ENCODE data around the gene ID1.
"Not testable (repeated sequence)": the region's sequence is repeated elsewhere in the genome, so short reads cannot be mapped to it uniquely, and the experiment has no call there.

The ID1 gene

DNA sequence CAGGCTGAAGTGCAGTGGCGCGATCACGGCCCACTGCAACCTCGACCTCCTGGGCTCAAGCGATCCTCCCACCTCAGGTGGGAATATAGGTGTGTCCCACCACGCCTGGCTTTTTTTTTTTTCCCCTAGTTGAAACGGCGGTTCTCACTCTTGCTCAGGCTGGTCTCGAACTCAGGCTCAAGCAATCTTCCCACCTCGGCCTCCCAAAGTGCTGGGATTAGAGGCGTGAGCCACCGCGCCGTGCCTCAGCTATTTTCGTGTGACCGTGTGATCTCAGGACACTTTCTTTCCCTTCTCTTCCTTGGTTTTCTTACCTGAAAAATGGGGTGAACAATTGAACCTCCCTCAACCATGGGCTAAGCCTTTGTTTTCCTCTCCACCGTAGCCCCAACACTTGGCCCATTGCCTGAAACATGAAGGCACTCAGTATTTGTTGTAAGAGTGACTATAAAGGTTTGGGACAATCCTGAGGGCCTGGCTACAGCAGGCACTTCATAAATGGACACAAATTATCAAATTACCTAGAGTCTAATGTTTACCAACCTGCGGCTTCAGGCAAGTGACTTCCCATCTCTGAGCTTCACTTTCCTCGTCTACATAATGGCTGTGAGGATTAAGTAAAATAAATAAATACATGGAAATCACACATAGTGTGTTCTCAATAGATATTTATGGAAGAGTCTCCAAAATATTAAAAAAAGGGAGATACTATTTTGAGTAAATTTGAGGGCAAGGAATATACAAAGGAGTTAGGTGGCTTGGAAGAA, 31.4 kb upstream of the ID1 start:
- no peak for DNase-seq (ENCODE audit: low read depth, low spot score)

DNA sequence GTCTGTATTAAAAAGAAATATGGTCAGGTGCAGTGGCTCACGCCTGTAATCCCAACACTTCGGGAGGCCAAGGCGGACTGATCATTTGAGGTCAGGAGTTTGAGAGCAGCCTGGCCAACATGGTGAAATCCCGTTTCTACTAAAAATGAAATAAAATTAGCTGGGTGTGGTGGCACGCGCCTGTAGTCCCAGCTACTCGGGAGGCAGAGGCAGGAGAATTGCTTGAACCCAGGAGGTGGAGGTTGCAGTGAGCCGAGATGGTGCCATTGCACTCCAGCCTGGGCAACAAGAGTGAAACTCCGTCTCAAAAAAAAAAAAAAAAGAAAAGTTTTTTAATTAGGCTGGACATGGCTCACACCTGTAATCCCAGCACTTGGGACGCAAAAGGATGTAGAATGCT, 30.1 kb upstream of the ID1 start:
- not testable (repeated sequence) for DNase-seq (ENCODE audit: low read depth, low spot score)

DNA sequence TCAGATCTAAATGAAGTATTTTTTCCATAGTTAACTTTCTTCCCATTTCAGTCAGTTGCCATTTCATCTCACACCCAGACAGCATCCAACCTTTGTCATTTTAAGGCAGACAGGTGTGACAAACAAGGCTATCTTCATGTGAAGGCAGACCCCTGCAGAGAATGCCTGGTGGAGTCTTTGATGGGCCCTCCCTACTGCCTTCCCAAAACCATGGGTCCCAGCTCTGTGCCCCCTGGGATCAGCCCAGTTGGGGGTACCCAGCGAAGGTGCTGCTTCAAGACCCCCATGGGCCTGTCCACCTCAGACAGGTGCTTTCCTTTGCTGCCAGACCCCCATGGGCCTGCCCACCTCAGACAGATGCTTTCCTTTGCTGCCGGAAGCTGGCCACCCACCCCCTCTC, 28.3 kb upstream of the ID1 start:
- no peak for DNase-seq (ENCODE audit: low read depth, low spot score)

DNA sequence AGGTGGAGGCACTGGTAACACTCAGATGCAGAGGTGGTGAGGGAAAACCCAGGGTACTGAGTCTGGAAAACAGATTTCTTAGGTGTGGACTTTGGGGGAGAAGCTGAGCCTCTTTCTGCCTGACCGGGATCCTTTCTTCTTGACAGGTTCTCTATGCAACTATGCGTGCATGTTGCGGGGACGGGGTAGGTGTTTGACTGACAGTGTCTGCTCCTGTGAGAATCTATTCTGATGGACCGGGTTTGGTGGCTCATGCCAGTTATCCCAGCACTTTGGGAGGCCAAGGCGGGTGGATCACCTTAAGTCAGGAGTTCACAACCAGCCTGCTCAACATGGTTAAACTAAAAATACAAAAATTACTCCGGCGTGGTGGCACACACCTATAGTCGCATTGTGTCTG, 27.9 kb upstream of the ID1 start:
- DNase-seq (ENCODE audit: low read depth, low spot score) = no peak

DNA sequence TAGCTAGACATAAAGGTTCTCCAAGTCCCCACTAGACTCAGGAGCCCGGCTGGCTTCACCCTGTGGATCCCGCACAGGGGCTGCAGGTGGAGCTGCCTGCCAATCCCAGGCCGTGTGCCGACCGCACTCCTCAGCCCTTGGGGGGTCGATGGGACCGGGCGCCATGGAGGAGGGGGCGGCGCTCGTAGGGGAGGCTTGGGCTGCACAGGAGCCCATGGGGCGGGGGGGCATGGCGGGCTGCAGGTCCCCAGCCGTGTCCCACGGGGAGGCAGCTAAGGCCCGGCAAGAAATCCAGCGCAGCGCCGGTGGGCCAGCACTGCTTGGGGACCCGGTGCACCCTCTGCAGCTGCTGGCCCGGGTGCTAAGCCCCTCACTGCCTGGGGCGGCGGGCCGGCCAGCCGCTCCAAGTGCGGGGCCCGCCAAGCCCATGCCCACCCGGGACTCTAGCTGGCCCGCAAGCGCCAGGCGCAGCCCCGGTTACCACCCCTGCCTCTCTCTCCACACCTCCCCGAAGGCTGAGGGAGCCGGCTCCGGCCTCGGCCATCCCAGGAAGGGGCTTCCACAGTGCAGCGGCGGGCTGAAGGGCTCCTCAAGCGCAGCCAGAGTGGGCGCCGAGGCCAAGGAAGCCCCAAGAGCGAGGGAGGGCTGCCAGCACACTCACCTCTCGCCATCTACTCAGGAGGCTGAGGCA, 26.5 kb upstream of the ID1 start:
- DNase-seq (ENCODE audit: low read depth, low spot score) = no peak

DNA sequence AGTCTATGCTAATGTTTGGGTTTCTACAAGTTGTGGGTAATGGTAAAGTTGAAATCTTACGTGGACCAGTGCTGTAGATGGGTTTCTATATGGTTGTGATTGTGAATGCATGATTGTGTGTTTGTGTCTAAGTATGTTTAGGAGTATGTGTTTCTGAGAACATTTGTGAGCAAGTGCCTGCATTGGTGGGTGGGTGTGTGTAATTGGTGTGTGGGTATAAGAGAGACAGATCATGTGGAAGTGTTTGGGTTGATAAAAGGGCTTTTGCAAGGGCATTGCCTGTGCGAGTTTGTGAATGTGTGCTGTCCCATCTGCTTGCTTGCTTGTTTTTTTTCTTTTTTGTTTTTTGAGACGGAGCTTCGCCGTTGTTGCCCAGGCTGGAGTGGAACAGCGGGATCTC, 25.8 kb upstream of the ID1 start:
- no peak for DNase-seq (ENCODE audit: low read depth, low spot score)

DNA sequence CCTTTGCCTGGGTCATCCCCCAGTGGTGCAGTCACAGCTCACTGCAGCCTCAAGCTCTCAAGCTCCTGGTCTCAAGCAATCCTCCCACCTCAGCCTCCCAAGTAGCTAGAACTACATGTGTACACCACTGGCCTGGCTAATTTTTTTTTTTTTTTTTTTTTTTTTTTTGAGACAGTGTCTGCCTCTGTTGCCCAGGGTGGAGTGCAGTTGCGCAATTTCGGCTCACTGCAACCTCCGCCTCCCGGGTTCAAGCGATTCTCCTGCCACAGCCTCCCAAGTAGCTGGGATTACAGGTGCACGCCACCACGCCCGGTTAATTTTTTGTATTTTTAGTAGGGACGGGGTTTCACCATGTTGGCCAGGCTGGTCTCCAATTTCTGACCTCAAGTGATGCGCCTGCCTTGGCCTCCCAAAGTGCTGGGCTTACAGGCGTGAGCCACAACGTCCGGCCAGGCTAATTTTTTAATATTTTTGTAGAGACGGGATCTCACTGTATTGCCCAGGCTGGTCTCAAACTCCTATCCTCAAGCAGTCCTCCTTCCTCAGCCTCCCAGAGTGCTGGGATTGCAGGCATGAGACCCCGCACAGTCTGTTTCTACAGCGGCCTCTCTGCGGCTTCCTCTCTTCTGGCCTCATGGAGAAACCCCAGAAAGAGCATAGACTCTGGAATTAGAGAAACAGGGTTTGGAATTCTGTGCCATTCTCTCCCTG, 25.0 kb upstream of the ID1 start:
- not testable (repeated sequence) for DNase-seq (ENCODE audit: low read depth, low spot score)

DNA sequence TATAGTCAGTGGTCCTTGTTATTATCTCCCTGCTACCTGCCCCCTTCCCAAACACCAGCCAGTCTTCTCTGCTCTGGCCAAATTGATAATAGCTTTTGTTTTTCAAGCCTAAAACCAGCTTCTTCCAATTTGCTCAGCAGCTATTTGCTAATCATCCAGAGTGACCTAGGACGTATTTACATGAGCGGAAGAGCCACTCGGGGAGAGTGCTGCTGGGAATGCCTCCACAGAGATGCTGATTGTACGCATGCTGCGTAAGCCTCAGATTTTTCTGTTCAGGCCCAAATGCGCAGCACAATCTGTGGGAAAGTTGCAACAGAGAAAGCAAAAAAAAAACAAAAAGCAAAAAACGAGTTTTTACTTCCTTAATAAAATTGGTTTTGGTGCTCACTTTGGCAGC, 24.4 kb upstream of the ID1 start:
- no peak for DNase-seq (ENCODE audit: low read depth, low spot score)

DNA sequence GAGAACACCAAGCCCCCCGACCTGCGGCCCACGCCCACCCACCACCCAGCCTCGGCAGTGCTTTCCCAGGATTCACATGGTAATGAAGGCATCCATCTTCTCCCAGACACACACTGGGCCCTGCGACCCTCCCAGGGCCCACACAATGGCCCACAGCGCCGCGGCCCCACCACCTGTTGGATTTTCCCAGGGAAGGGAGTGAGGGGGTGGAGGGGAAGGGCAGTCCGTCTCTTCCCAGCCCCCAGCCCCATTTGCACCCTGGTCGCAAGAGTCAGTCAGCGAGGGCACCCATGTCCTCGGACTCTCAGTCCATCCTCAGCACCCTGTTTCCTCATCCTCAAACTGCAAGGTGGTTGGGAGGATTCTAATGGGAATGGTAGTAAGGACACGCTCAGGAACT, 23.7 kb upstream of the ID1 start:
- no peak for DNase-seq (ENCODE audit: low read depth, low spot score)

DNA sequence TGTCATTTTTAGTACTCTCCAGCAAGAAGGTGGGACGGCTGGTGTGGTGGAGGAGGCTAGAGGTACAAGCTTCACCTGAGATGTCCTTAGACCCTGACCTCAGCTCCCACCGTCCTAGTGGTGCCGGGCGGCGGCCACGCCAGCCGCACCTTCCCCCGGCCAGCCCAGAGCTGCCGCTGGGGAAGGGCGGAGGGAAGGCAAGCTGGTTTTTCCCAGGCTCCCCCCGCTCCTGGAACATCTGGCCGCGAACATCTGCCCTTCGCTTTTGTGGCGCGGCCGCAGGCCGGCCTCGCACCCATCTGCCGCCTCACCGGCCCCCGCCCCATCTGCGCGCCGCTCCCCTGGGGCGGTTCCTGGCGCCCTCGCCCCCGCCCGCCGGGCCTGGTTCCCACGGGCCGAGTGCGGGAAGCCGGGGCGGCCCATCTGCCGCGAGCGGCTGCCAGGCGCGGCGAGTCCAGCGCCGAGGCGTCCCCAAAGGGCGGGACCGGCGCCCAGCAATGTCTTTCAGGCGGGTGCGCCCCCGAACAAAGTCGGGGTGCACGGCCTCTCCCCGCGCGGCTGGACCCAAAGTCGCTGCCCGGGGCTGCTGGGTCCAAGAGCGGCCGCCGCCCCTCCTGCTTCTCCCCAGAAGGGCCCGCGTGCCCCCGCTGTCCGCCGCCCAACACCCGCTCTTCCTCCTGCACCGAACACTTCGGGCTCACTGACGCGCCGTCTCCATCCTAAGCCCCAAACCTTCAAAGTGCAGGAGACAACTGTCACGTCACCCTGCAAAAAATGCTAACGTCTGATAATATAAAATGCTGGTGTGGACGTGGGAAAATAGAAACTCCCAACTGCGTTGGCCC, 17.3 kb upstream of the ID1 start:
- no peak for DNase-seq (ENCODE audit: low read depth, low spot score)

DNA sequence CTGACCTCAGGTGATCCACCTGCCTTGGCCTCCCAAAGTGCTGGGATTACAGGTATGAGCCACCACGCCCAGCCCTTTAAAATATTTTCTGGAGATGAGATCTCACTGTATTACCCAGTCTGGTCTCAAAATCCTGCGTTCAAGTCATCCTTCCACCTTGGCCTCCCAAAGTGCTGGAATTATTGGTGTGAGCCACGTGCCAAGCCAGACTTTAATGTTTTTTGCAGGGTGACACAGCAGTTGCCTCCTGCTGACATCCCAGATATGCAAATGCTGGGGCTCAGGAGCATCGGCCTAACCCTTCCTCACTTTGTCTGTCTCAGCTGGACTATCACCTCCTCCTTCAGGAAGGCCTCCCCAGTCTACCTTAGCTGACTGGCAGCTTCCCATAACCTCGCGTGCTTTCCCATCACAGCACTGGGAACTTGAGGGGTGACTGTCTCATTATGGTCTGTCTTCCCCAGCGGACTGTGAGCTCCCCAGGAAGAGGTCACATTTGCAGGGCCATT, 14.3 kb upstream of the ID1 start:
- no peak for DNase-seq (ENCODE audit: low read depth, low spot score)

DNA sequence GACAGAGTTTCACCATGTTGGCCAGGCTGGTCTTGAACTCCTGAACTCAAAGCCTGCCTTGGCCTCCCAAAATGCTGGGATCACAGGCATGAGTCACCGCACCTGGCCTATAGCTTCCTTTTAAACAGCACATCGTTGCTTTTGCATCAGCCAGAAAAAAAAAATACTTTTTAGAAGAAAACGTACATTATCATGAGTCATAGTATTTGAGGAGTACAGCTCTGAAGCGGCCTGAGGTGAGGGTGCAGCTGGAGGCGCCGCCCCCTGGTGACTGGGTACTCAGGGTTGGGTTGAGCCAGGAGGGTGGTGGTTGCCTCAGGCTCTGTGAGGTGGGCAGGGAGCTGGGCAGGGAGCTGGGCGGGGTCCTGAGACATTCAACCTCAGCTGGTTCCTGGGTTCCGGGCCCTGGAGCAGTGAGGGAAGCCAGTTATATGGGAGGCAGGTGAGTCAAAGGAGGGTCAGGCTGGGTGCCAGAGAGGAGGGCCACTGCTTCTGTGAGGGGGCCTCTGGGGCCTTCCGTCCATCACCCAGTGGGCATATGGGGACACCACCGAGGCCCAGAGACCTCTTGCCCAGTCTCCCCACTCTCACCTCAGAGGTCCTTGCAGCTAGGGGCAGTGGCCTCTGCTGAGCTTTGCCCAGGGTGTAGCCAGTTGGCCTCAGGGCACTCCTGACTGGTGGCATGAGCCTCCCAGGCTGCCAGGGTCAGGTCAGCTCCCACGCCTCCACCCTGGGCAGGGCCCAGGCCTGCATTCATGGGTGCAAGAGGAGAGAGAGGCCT, 11.7 kb upstream of the ID1 start:
- no peak for DNase-seq (ENCODE audit: low read depth, low spot score)

DNA sequence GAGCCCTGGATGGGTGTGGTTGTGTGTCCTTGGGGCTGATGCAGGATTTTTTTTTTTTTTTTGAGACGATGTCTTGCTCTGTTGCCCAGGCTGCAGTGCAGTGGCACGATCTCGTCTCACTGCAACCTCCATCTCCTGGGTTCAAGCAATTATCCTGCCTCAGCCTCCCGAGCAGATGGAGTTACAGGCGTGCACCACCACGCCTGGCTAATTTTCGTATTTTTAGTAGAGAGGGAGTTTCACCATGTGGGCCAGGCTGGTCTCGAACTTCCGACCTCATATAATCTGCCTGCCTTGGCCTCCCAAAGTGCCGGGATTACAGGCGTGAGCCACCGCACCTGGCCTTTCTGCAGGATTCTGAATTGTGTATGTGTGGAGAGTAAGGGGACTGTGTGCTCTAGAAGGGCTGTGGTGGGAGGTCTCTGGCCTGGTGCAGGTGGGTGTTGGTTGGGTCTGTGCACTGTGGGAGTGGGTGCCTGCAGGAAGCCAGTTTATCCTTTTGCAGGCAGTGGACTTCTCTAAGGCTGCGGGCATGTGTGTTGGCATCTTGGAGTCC, 11.0 kb upstream of the ID1 start:
- no peak for DNase-seq (ENCODE audit: low read depth, low spot score)

DNA sequence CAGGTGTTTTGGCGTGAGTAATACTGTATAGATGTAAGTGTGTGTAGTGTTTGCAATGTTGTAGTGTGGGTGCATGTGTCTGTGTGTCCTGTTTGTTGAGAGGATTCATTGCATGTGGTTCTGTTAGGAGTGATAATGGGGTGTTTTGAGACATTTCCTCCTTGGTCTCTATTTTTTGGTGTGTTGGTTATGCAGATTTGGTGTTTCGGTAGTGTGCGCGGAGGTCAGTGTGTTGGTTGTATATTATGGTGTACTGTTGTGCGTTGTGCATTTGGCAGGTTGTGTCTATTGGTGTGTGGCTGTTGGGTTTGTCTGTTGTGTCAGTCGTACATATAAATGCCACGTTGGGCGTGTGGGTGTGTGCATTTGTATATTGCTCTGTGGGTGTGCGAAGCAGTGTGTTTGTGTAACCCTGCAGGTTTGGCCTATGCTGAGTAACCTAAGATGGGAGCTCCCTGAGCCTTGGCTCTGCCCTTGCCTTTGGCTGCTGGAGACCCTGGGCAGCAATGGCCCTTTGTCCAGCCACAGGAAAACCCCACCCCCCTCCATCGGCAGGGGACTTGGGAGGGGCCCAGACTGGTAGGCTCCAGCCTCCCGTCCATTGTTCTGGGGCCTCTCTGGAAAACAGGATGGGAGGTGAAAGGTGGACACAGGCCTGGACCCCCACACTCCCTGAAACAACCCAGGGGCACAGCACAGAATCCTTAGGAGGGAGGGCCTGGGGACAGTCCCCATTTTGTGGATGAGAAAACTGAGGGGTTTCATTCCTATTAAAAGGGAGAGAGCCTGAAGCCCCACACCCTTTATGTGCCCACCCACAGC, 10.3 kb upstream of the ID1 start:
- DNase-seq (ENCODE audit: low read depth, low spot score) = no peak

DNA sequence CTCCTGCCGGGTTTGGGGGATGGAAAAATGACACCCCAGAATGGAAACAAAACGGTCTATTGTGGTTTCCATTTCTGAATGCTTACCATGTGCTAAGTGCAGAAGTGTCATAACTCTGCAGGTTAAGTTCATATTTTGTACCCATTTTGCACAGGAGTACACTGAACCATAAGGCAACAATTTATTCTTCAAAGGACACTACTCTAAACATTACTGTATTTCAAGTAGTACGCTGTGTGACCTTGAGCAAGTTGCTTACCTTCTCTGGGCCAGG, 9.8 kb upstream of the ID1 start:
- DNase-seq (ENCODE audit: low read depth, low spot score) = no peak

DNA sequence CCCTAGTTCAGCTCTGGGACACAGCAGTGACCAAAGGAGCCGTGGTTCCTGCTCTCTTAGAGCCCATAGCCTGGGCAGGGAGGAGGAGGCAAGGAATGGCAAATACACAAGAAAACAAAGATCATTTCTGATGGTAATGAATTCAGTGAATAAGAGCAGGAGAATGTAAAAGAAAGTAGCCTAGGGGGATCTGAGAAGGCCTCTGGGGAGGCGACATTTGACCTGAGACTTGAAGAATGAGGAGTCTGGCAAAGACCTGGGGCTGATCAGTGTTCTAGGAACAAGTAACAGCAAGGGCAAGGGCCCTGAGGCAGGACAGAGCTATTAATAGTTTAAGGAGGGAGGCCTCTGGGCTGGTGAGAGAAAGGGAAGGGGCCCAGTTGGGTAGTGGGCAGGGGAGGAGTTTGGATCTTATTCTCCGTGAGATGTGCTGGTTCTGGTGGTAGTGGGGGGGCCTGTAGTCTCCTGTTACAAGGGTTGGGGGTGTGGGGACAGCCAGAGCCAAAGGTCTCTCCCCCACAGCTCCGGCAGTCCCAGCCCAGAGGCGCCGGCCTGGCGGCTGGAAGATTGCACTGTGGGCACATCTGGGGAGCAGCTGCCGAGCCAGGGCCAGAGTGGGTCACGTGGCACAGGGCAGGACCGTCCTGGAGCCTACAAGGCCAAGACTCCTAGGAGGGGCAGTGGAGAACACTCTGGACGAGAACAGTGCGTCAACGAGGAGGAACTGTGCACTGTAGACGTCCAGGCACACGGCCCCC, 9.3 kb upstream of the ID1 start:
- no peak for DNase-seq (ENCODE audit: low read depth, low spot score)

DNA sequence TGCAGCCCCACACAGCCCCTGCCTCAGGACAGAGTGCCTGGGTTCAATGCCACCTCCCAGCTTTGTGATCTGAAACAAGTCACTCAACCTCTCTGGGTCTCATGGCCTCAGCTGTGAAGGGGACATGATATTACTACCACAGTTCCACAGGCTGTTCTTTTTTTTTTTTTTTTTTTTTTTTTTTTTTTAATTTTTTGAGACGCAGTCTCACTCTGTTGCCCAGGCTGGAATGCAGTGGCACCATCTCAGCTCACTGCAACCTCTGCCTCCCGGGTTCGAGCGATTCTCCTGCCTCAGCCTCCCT, 8.7 kb upstream of the ID1 start:
- not testable (repeated sequence) for DNase-seq (ENCODE audit: low read depth, low spot score)

DNA sequence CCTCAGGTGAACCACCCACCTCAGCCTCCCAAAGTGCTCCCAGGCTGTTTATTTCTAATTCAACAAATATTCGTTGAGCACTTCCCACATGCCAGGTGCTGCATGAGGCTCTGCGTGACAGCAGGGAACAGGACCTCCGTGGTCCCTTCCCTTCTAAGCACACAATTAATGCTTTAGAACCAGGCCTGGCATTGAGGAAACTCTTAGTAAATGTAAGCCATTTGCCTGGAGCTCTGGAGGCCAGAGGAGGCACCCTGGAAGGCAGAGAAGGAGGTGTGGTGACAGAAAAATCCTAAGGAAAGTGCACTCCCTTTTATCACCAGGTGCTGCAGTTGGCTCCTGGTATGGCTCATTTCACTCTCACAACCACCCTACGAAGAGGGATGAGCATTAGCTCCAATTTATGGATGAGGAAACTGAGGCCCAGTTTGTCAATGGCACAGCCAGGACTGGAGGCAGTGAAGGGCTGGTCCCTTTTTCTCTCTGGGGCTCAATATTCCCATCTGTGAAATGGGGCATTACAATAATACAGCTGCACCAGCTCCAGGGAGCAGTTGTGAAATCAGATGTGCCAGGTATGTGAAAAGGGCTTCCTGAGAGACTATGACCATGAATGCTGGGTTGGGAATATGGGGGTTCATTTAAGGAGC, 8.1 kb upstream of the ID1 start:
- DNase-seq (ENCODE audit: low read depth, low spot score) = no peak

DNA sequence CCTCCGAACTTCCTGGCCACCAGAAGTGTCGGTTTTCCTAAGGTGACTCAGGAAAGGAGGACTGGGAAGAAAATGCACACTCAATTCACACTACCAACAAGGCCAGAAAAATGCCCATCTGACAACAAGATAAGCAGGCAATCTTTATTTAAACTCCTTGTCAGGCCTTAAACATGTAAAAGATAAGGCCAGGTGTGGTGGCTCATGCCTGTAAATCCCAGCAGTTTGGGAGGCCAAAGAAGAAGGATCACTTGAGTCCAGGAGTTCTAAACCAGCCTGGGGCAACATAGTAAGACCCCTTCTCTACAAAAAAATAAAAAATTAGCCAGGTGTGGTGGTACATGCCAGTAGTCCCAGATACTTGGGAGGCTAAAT, 7.6 kb upstream of the ID1 start:
- DNase-seq (ENCODE audit: low read depth, low spot score) = no peak

All from activated naive CD8-positive, alpha-beta T cell treated with anti-CD3 and anti-CD28 coated beads, Interleukin-2, amount 50 U/mL, for 16 hours (primary cell).